ENCODE data around the gene ZNF189. TPM values are rescaled to one million over a fixed set of nuclear protein-coding genes. Genes with fewer than 3 reads are reported as not detected.

ZNF189 gene
- 24.7 and 35.8 TPM in 2 replicates for total RNA-seq

GRCh38 chr9:101398068-101398929 is at the start of gene ZNF189, which contains the start of gene MRPL50:
Gene ZNF189 (plus strand): TSS chr9:101398851. CDS start chr9:101399157, 306 bp downstream.
Gene MRPL50 (minus strand): TSS chr9:101398618. CDS start chr9:101398592, 26 bp downstream.

GRCh38 chr9:101384873-101385536 is 13.6 kb upstream of the ZNF189 start, which contains the start of gene BAAT:
Gene BAAT (minus strand): TSS chr9:101385006. CDS start chr9:101371404, 13,602 bp downstream.

GRCh38 chr9:101435601-101436079 is 37.0 kb downstream of the ZNF189 start, which contains the start of gene ALDOB:
Gene ALDOB (minus strand): TSS chr9:101435774. CDS start chr9:101430887, 4,887 bp downstream.

Small RNAs within 50 kb of the gene (small RNA-seq; reads per million reads assigned to genes)
- not detected for gene AL353621.2

Other genes with a start within 250 kb of the ZNF189 start
- not detected in 2 replicates for gene BAAT, start 13.8 kb upstream of the ZNF189 start, total RNA-seq
- 12.3 and 12.5 TPM in 2 replicates for gene MRPL50, start 233 bp upstream of the ZNF189 start, total RNA-seq
- gene ALDOB, start 36.9 kb downstream of the ZNF189 start, total RNA-seq, result not detected in 2 replicates
- gene RNF20, start 135.0 kb downstream of the ZNF189 start, total RNA-seq, result 24.6 and 37.0 TPM in 2 replicates
- gene PPP3R2, start 196.1 kb downstream of the ZNF189 start, total RNA-seq, result not detected in 2 replicates

All from articular chondrocyte of knee joint (primary cell).